IPS-15b (cell line): ENCODE data around the gene GPX4.
"Not testable (repeated sequence)": the region's sequence is repeated elsewhere in the genome, so short reads cannot be mapped to it uniquely, and the experiment has no call there.

Experiments used
- H3K27me3 ChIP-seq: one replicate; pipeline ENCODE4 v1.6.1; 2013; ENCODE audit warnings: low read length; ENCODE audit not compliant: control insufficient read depth, insufficient read depth
- H3K36me3 ChIP-seq: one replicate; pipeline ENCODE4 v1.6.1; 2013; ENCODE audit warnings: low read length; ENCODE audit not compliant: control insufficient read depth, insufficient read depth
- H3K4me1 ChIP-seq: one replicate; pipeline ENCODE4 v1.6.1; 2013; ENCODE audit warnings: mild to moderate bottlenecking, low read length; ENCODE audit not compliant: control insufficient read depth, insufficient read depth
- H3K4me3 ChIP-seq: one replicate; pipeline ENCODE4 v1.5.1; 2013; ENCODE audit warnings: low read depth, low read length
- H3K9ac ChIP-seq: one replicate; pipeline ENCODE4 v1.6.1; 2013; ENCODE audit warnings: low read depth, mild to moderate bottlenecking, low read length
- H3K9me3 ChIP-seq: one replicate; pipeline ENCODE4 v1.6.1; 2013; ENCODE audit warnings: mild to moderate bottlenecking, low read length; ENCODE audit not compliant: control insufficient read depth, insufficient read depth

GPX4 gene

DNA sequence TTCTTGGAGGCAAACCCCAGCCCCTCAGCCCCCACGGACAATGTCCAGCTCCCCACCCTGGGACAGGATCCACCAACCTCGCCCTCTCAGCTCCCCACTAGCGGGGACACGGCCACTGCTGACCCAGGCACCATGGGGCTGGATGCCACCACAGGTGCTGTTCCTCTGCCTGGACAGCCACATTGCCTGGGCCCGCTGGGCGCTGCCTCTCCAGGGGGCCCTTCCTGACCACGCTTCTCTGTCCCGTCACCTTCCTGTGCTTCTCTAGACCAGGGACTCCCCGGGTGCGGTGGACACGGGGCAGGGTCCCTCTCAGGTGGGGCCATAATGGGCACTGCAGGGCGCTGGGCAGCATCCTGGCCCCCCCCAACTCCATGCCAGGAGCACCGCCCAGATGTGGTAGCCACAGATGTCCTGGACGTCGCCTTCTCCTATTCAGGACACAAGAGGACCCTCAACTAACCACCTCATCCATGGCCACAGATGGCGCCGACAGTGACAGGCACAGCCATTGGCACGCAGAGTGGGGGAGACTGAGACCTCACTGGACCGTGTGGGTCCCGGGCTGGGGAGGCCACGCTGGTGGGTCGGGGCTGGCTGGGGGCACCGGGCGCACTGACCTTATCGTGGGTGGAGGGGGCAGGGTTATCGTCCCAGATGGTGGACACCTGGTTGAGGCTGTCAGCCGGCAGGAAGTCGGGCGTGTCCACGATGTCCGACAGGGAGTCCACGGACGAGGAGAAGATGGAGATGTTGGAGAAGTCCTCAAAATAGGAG is 23.4 kb downstream of the GPX4 start:
- H3K36me3 ChIP-seq, result peaks cover 41% of the 10 kb centered on the region
- H3K9ac ChIP-seq, result no peak overlapping the region

DNA sequence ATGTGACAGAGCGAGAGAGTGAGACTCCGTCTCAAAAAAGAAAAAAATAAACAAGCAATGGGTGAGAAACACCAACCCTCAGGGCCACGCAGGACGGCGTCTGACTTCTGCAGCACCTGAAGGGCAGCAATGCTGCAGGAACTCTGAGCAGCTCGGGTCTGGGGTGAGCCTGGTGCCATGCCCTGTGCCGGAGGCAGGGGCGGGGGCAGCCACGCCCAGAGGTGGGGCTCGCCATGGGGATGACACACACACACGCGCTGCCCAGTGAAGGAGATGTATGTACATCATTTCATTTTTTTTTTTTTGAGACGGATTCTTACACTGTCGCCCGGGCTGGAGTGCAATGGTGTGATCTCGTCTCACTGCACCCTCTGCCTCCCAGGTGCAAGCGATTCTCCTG is 24.3 kb downstream of the GPX4 start:
- Histone ChIP-seq H3K36me3 (peaks cover 36% of the 10 kb centered on the region), H3K9ac (no peak overlapping the region), H3K27me3 (no peaks in the 10 kb centered on the region), H3K4me3 (no peak overlapping the region), H3K9me3 (no peaks in the 10 kb centered on the region), H3K4me1 (no peaks in the 10 kb centered on the region)

More for the DNA sequence above, 23.4 kb downstream of the GPX4 start:
- no peak overlapping the region for H3K4me3 ChIP-seq
- no peaks in the 10 kb centered on the region for H3K27me3 ChIP-seq
- H3K4me1 ChIP-seq, result no peaks in the 10 kb centered on the region
- no peaks in the 10 kb centered on the region for H3K9me3 ChIP-seq

DNA sequence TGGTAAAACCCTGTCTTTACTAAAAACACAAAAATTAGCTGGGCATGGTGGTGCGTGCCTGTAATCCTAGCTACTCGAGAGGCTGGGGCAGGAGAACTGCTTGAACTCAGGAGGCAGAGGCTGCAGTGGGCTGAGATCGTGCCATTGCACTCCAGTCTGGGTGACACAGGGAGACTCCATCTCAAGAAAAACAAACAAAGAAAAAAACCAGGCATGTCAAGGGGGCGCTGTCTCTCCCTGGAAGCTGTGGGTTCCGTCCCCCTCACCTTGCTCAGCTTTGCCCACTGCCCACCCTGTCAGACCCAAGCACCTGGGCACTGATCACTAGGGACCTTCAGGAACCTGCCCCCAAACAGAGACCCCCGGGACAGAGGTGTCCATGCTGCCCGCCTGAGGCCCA is 25.3 kb downstream of the GPX4 start:
- H3K27me3 ChIP-seq, H3K4me3 ChIP-seq, H3K9me3 ChIP-seq, H3K9ac ChIP-seq, H3K4me1 ChIP-seq: not testable (repeated sequence)
- peaks cover 27% of the 10 kb centered on the region for H3K36me3 ChIP-seq

DNA sequence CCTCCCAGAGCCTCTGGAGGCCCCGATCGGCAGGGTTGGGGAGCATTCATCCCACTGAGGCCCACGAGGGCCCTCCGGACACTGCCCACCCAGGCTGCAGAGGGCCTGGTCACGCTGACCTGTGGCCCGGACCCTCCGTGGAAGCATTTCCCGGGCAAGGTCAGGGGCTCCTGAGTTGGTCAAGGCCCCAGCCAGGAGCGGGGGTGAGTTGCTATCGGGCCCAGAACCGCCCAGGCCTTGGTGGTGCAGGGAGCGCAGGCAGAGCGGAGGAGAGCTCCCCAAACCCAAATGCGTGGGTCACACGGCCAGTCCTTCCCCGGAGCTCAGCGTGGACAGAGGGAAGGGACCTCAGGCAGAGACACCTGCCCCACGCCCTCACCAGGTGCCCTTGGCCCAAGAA is 25.7 kb downstream of the GPX4 start:
- H3K9me3 ChIP-seq, result no peaks in the 10 kb centered on the region
- H3K4me3 ChIP-seq, result no peak overlapping the region
- peaks cover 23% of the 10 kb centered on the region for H3K36me3 ChIP-seq
- H3K4me1 ChIP-seq, result no peaks in the 10 kb centered on the region
- no peaks in the 10 kb centered on the region for H3K27me3 ChIP-seq
- H3K9ac ChIP-seq, result no peak overlapping the region

DNA sequence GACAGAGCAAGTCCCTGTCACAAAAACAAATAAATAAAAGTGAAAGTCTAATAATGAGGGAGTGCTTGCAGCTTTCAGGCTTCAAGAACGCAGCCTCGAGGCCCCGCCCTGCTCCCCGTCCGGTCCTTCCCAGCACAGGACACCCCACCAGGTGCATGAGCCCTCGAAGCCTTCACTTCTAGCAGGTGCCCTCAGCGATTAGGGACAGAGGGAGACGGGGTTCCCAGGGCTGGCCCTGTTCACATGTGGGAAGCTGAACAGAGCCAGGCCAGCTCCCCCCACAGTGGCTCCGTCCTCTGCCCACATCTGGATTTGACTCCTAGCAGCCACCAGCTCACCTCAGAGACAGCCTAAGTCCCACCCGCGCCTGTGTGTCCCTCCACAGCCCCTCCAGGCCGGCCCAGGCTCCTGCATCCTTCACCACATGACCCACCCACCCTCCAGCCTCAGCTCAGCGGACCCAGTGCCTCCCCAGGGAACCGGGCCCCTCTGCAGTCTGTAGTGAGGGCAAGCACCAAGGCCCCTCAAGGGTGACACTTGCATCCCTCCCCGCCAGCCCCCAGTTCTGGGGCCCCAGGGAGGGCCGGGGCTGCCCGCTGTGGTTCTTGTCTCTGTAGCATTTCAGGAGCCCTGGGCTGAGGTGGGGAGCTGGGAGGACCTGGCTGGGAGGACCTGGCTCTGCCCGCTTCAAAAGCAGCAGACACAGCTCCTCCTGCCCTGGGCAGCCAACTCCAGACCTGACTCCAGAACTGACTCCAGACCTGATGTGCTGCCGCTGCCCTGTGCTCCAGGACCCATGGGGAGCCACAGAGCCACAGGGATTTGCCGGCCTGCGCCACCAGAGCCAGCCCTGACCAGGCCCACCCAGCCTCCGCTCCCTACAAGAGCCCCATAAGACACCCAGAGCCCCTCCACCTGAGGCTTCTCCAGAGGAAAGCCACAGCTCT is 27.2 kb downstream of the GPX4 start:
- Histone ChIP-seq H3K4me1 (no peaks in the 10 kb centered on the region), H3K27me3 (no peaks in the 10 kb centered on the region), H3K4me3 (no peak overlapping the region), H3K36me3 (peaks cover 18% of the 10 kb centered on the region), H3K9ac (peak overlapping the region; percentile 54), H3K9me3 (no peaks in the 10 kb centered on the region)

- Histone ChIP-seq H3K4me3 (peak overlapping the region; percentile 8), H3K9ac (peak overlapping the region; percentile 54), H3K9me3 (no peaks in the 10 kb centered on the region), H3K27me3 (no peaks in the 10 kb centered on the region), H3K4me1 (no peaks in the 10 kb centered on the region), H3K36me3 (peaks cover 12% of the 10 kb centered on the region)
Observed at GRCh38 chr19:1131718-1132551, 28.1 kb downstream of the GPX4 start.

- peak overlapping the region; percentile 8 for H3K4me3 ChIP-seq
- H3K9ac ChIP-seq, result peak overlapping the region; percentile 54
- no peaks in the 10 kb centered on the region for H3K4me1 ChIP-seq
- H3K27me3 ChIP-seq, result no peaks in the 10 kb centered on the region
- H3K9me3 ChIP-seq, result no peaks in the 10 kb centered on the region
- H3K36me3 ChIP-seq, result peaks cover 5% of the 10 kb centered on the region
Observed at GRCh38 chr19:1132552-1133383, 29.0 kb downstream of the GPX4 start.

DNA sequence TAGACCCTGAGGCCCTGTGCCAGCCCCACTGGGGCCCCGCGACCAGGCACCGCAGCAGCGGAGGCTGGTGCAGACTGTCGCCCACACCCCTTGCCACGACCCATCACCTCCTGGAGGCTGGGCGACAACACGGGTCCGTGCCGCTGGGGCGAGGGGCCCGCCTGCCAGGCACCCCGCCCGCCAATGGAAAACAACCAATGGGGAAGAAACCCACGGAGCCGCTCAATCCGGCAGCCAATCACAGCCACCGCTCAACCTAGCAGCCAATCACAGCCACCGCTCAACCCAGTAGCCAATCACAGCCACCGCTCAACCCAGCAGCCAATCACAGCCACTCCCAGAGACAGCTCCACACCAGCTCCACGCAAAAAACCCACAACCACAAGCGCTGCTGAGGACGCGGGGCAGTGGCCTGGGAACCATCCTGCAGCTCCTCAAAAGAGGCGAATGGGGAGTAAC is 29.7 kb downstream of the GPX4 start:
- Histone ChIP-seq H3K4me1 (no peaks in the 10 kb centered on the region), H3K9ac (no peak overlapping the region), H3K36me3 (peaks cover 5% of the 10 kb centered on the region), H3K9me3 (no peaks in the 10 kb centered on the region), H3K27me3 (no peaks in the 10 kb centered on the region), H3K4me3 (no peak overlapping the region)

DNA sequence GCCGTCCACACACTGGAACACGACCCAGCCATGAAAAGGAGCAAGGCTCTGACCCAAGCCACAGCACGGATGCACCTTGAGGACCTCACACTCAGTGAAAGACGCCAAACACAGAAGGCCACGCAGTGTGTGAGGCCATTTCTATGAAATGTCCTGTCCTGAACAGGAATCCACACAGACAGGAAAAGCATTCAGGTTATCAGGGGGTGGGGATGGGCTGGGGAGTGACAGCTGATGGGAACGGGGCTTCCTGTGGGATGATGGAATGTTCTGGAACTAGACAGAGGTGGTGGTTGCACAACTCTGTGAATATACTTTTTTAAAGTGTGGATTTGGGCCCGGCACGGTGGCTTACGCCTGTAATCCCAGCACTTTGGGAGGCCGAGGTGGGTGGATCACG is 30.6 kb downstream of the GPX4 start:
- H3K27me3 ChIP-seq, result no peaks in the 10 kb centered on the region
- H3K9me3 ChIP-seq, result no peaks in the 10 kb centered on the region
- H3K4me1 ChIP-seq, result no peaks in the 10 kb centered on the region
- H3K9ac ChIP-seq, result no peak overlapping the region
- peaks cover 2% of the 10 kb centered on the region for H3K36me3 ChIP-seq
- no peak overlapping the region for H3K4me3 ChIP-seq

GRCh38 chr19:1135454-1135853 is 31.7 kb downstream of the GPX4 start:
- no peak overlapping the region for H3K4me3 ChIP-seq
- no peaks in the 10 kb centered on the region for H3K9me3 ChIP-seq
- no peaks in the 10 kb centered on the region for H3K27me3 ChIP-seq
- H3K36me3 ChIP-seq, result no peaks in the 10 kb centered on the region
- no peak overlapping the region for H3K9ac ChIP-seq
- no peaks in the 10 kb centered on the region for H3K4me1 ChIP-seq

DNA sequence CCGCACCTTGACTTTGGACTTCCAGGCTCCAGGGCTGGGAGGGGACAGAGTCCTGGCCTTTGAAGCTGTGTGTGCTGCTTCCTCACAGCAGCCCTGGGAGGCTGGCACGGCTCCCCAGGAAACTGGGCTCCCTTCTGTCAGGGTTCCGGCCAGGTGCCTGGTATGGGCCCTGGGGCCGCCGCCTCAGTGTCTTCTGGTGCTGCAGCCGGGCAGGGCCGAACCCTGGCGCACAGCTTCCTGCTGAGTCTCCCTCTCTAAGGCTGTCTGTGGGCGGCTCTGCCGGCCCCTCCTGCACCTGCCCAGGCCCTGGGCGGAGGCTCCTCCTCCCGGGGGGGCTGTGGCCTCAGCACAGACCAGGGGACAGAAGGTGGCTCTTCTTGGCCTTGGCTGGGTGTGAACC is 32.4 kb downstream of the GPX4 start:
- Histone ChIP-seq H3K9ac (no peak overlapping the region), H3K4me3 (no peak overlapping the region), H3K27me3 (no peaks in the 10 kb centered on the region), H3K36me3 (no peaks in the 10 kb centered on the region), H3K4me1 (no peaks in the 10 kb centered on the region), H3K9me3 (no peaks in the 10 kb centered on the region)
